Natural killer cell treated with Interleukin-12 subunit alpha and Interleukin-12 subunit beta and Interleukin-15 and Interleukin-18, amount 100 ng/mL, for 72 hours (primary cell): ENCODE data around the gene CD200R1L. TPM values are rescaled to one million over a fixed set of nuclear protein-coding genes. Genes with fewer than 3 reads are reported as not detected.

ENCODE experiments used
- ATAC-seq, 2 donors: fragments of 150-1000 bp; cut with Tn5 transposase in 1 of 2; sonication (Bioruptor Pico), chemical (Tn5 transposase) in 1 of 2; 2 replicates each; pipeline ENCODE4 v1.10.0; 2021
- DNase-seq: peaks from one replicate; pipeline ENCODE4 v3.0.0; 2022; ENCODE audit warnings: low spot score
- H3K27ac Mint-ChIP-seq, 2 donors: 1 replicate in 1 of 2; 2 replicates in 1 of 2; pipeline ENCODE4 v1.8.0; 2022; ENCODE audit warnings: mixed read lengths in 2 of 2, mild to moderate bottlenecking in 1 of 2, moderate library complexity in 1 of 2
- H3K27me3 Mint-ChIP-seq, 2 donors: 1 replicate in 1 of 2; 2 replicates in 1 of 2; pipeline ENCODE4 v1.8.0; 2022; ENCODE audit warnings: mixed read lengths in 2 of 2
- H3K36me3 Mint-ChIP-seq: one replicate; pipeline ENCODE4 v1.8.0; 2022; ENCODE audit warnings: mixed read lengths
- H3K4me1 Mint-ChIP-seq, 2 donors: 1 replicate in 1 of 2; 2 replicates in 1 of 2; pipeline ENCODE4 v1.8.0; 2022; ENCODE audit warnings: low read depth in 2 of 2, mixed read lengths in 2 of 2, mild to moderate bottlenecking in 1 of 2
- H3K4me3 Mint-ChIP-seq: one replicate; pipeline ENCODE4 v1.8.0; 2022; ENCODE audit warnings: mixed read lengths
- H3K9me3 Mint-ChIP-seq: 2 replicates; pipeline ENCODE4 v1.8.0; 2022; ENCODE audit warnings: mixed read lengths
- total RNA-seq, 2 donors: library from RNA; stranded (reverse); gene quantifications; one replicate each; pipeline ENCODE4 v1.2.3, GENCODE V29; 2022

The CD200R1L gene
- total RNA-seq, 2 donors from 2014 or later = not detected

- Mint-ChIP-seq H3K36me3 (no peaks in the 10 kb centered on the region), H3K4me1 (peaks cover 37% of the 10 kb centered on the region in 2 donors), H3K27me3 (peaks cover 0 to 5% of the 10 kb centered on the region in 2 donors), H3K27ac (no peak overlapping the region), H3K4me3 (no peak overlapping the region), H3K9me3 (no peaks in the 10 kb centered on the region)
- DNase-seq (no peak), ATAC-seq (no peak)
Measured at GRCh38 chr3:112776836-112777235, 69.8 kb downstream of the CD200R1L start.

GRCh38 chr3:112776000-112776399 is 70.7 kb downstream of the CD200R1L start:
- DNase-seq (no peak), ATAC-seq (peak; percentile 52 to 62)
- H3K9me3 Mint-ChIP-seq = no peaks in the 10 kb centered on the region
- H3K4me1 Mint-ChIP-seq = peaks cover 37 to 39% of the 10 kb centered on the region in 2 donors
- peaks cover 0 to 1% of the 10 kb centered on the region in 2 donors for H3K27me3 Mint-ChIP-seq
- peak overlapping the region; percentile 2 for H3K4me3 Mint-ChIP-seq
- H3K36me3 Mint-ChIP-seq = no peaks in the 10 kb centered on the region
- H3K27ac Mint-ChIP-seq = peak overlapping the region in 1 of 2 donors; percentile 43

GRCh38 chr3:112775011-112775742 is 71.5 kb downstream of the CD200R1L start:
- ATAC-seq (no peak), DNase-seq (no peak)
- H3K4me1 Mint-ChIP-seq = peaks cover 39 to 45% of the 10 kb centered on the region in 2 donors
- no peaks in the 10 kb centered on the region for H3K36me3 Mint-ChIP-seq
- H3K27ac Mint-ChIP-seq = peak overlapping the region; percentile 64 to 75
- H3K4me3 Mint-ChIP-seq = peak overlapping the region; percentile 28
- H3K27me3 Mint-ChIP-seq = no peaks in the 10 kb centered on the region
- no peaks in the 10 kb centered on the region for H3K9me3 Mint-ChIP-seq

- Mint-ChIP-seq H3K9me3 (no peaks in the 10 kb centered on the region), H3K4me1 (peaks cover 40 to 51% of the 10 kb centered on the region in 2 donors), H3K27me3 (no peaks in the 10 kb centered on the region), H3K4me3 (peak overlapping the region; percentile 28), H3K36me3 (no peaks in the 10 kb centered on the region), H3K27ac (peak overlapping the region; percentile 64 to 75)
- DNase-seq (no peak), ATAC-seq (peak; percentile 48 to 58)
Measured at GRCh38 chr3:112774293-112774926, 72.3 kb downstream of the CD200R1L start.

- no peaks in the 10 kb centered on the region for H3K36me3 Mint-ChIP-seq
- ATAC-seq = peak; percentile 61 to 65
- H3K9me3 Mint-ChIP-seq = no peaks in the 10 kb centered on the region
- H3K27ac Mint-ChIP-seq = peak overlapping the region; percentile 64 to 75
- H3K4me3 Mint-ChIP-seq = peak overlapping the region; percentile 28
- DNase-seq = no peak
- peaks cover 36 to 47% of the 10 kb centered on the region in 2 donors for H3K4me1 Mint-ChIP-seq
- no peaks in the 10 kb centered on the region for H3K27me3 Mint-ChIP-seq
Measured at GRCh38 chr3:112773864-112774263, 72.8 kb downstream of the CD200R1L start.

GRCh38 chr3:112770951-112771350 is 75.7 kb downstream of the CD200R1L start:
- DNase-seq (no peak), ATAC-seq (no peak)
- Mint-ChIP-seq H3K9me3 (no peaks in the 10 kb centered on the region), H3K4me1 (peaks cover 22 to 39% of the 10 kb centered on the region in 2 donors), H3K27ac (peak overlapping the region in 1 of 2 donors; percentile 18), H3K27me3 (no peaks in the 10 kb centered on the region), H3K36me3 (no peaks in the 10 kb centered on the region), H3K4me3 (no peak overlapping the region)

GRCh38 chr3:112770032-112770626 is 76.5 kb downstream of the CD200R1L start:
- DNase-seq (no peak), ATAC-seq (peak in 1 of 2 donors; percentile 26)
- no peaks in the 10 kb centered on the region for H3K27me3 Mint-ChIP-seq
- H3K27ac Mint-ChIP-seq = peak overlapping the region; percentile 18 to 24
- no peaks in the 10 kb centered on the region for H3K9me3 Mint-ChIP-seq
- no peak overlapping the region for H3K4me3 Mint-ChIP-seq
- H3K4me1 Mint-ChIP-seq = peaks cover 20 to 35% of the 10 kb centered on the region in 2 donors
- H3K36me3 Mint-ChIP-seq = no peaks in the 10 kb centered on the region

GRCh38 chr3:112769286-112769978 is 77.2 kb downstream of the CD200R1L start:
- ATAC-seq = peak in 1 of 2 donors; percentile 28
- H3K27me3 Mint-ChIP-seq = no peaks in the 10 kb centered on the region
- no peak for DNase-seq
- H3K4me3 Mint-ChIP-seq = no peak overlapping the region
- peak overlapping the region in 1 of 2 donors; percentile 18 for H3K27ac Mint-ChIP-seq
- no peaks in the 10 kb centered on the region for H3K36me3 Mint-ChIP-seq
- H3K4me1 Mint-ChIP-seq = peaks cover 13 to 30% of the 10 kb centered on the region in 2 donors
- no peaks in the 10 kb centered on the region for H3K9me3 Mint-ChIP-seq

GRCh38 chr3:112767777-112768176 is 78.9 kb downstream of the CD200R1L start:
- ATAC-seq = no peak
- no peak overlapping the region for H3K27ac Mint-ChIP-seq
- no peak for DNase-seq

GRCh38 chr3:112767177-112767576 is 79.5 kb downstream of the CD200R1L start:
- H3K9me3 Mint-ChIP-seq = no peaks in the 10 kb centered on the region
- no peaks in the 10 kb centered on the region for H3K36me3 Mint-ChIP-seq
- ATAC-seq (peak in 1 of 2 donors; percentile 25), DNase-seq (no peak)
- no peak overlapping the region for H3K4me3 Mint-ChIP-seq
- H3K27me3 Mint-ChIP-seq = no peaks in the 10 kb centered on the region
- peaks cover 3 to 14% of the 10 kb centered on the region in 2 donors for H3K4me1 Mint-ChIP-seq
- H3K27ac Mint-ChIP-seq = no peak overlapping the region

More at GRCh38 chr3:112767777-112768176, 78.9 kb downstream of the CD200R1L start:
- no peaks in the 10 kb centered on the region for H3K9me3 Mint-ChIP-seq
- no peak overlapping the region for H3K4me3 Mint-ChIP-seq
- peaks cover 6 to 19% of the 10 kb centered on the region in 2 donors for H3K4me1 Mint-ChIP-seq
- no peaks in the 10 kb centered on the region for H3K27me3 Mint-ChIP-seq
- no peaks in the 10 kb centered on the region for H3K36me3 Mint-ChIP-seq

Other genes starting within 250 kb of the CD200R1L start
- gene CCDC80, start 205.7 kb downstream of the CD200R1L start, total RNA-seq = under 1 TPM in 1 of 2 donors, not detected in 1; 0.28 TPM
- gene CD200R1, start 128.2 kb upstream of the CD200R1L start, total RNA-seq = 1 to 10 TPM; 3.7 to 8.3 TPM
- gene GTPBP8, start 144.1 kb upstream of the CD200R1L start, total RNA-seq = 10 to 100 TPM; 41.5 to 43.2 TPM